Esophagus muscularis mucosa (tissue), 4 donors: ENCODE measurements around the gene STAT5B. TPM values are rescaled to one million over a fixed set of nuclear protein-coding genes. Genes with fewer than 3 reads are reported as not detected.
A peak's percentile ranks its signal among the peaks of the same experiment; 100 is the strongest.

ENCODE experiments used
- DNase-seq: peaks from one replicate; pipeline ENCODE4 v3.0.0-alpha.2; 2017; ENCODE audit errors: extremely low spot score
- H3K27ac ChIP-seq, 4 donors: fragments of 200-600 bp; sonication (generic); replicated peaks in 1 of 4; 1 replicate in 3 of 4; 2 replicates in 1 of 4; pipeline ENCODE4 v1.5.1; 2016 to 2019; ENCODE audit warnings: mild to moderate bottlenecking in 1 of 4
- H3K27me3 ChIP-seq, 4 donors: fragments of 200-600 bp; sonication (generic); one replicate each; pipeline versions ENCODE4 v1.5.1 to v1.6.0; 2016 to 2019
- H3K36me3 ChIP-seq, 4 donors: fragments of 200-600 bp; sonication (generic); one replicate each; pipeline ENCODE4 v1.5.1; 2016 to 2019
- H3K4me1 ChIP-seq, 4 donors: fragments of 200-600 bp; sonication (generic); one replicate each; pipeline ENCODE4 v1.5.1; 2016 to 2019
- H3K4me3 ChIP-seq, 4 donors: fragments of 200-600 bp; sonication (generic); 1 replicate in 2 of 4; 2 replicates in 2 of 4; pipeline ENCODE4 v1.5.1; 2016 to 2019; ENCODE audit warnings: mild to moderate bottlenecking in 4 of 4, moderate library complexity in 1 of 4
- H3K9me3 ChIP-seq, 4 donors: fragments of 200-600 bp; sonication (generic); 1 replicate in 3 of 4; 2 replicates in 1 of 4; pipeline ENCODE4 v1.5.1; 2016 to 2019
- EP300 ChIP-seq: sonication (generic); formaldehyde crosslinking; IDR thresholded peaks from one replicate; pipeline ENCODE4 v1.6.1; 2017; ENCODE audit warnings: antibody characterized with exemption
- POLR2A ChIP-seq: fragments of 450-650 bp; IDR thresholded peaks from one replicate; pipeline ENCODE4 v1.6.1; 2017; ENCODE audit warnings: antibody characterized with exemption, moderate library complexity, mild to moderate bottlenecking, low read depth
- POLR2AphosphoS5 ChIP-seq, 2 donors: sonication (generic); formaldehyde crosslinking; IDR thresholded peaks; one replicate each; pipeline ENCODE4 v1.6.1; 2017; ENCODE audit warnings: antibody characterized with exemption in 2 of 2
- WGBS: methylation state at CpG from one replicate; pipeline ENCODE4 v1.1.5; 2018; 5-methylcytosine and 5-hydroxymethylcytosine counted together
- intact Hi-C: fragments of 100-400 bp; cut with DNase I; formaldehyde crosslinking; loops from one replicate; pipeline ENCODE4 v1.15.1; 2023
- total RNA-seq, 4 donors: library from RNA; depleted of rRNA; stranded (reverse); fragments of >200 nt; gene quantifications; one replicate each; pipeline versions ENCODE4 v1.1.0 to v1.2.1, GENCODE V29; 2016
- TF ChIP-seq, protein P1 (sequence below), 3 experiments: fragments of 200-600 bp in 2 of 3; fragments of 450-650 bp in 1 of 3; sonication (generic) in 2 of 3; IDR thresholded peaks; one replicate each; pipeline ENCODE4 v1.5.1; 2017 to 2019; ENCODE audit warnings: antibody characterized with exemption in 3 of 3, mild to moderate bottlenecking in 2 of 3, moderate library complexity in 1 of 3

Gene STAT5B
- 10 to 100 TPM; 75.0 to 93.4 (median 85.2) TPM for total RNA-seq

- H3K4me1 ChIP-seq = peaks cover 31 to 53% (median 48%) of the 10 kb centered on the region in 4 donors
- DNase-seq = no peak
- no CpG with 5 or more reads among the region's 47 CpGs for WGBS
These were observed at the start of gene STAT5B for GRCh38 chr17:42276359-42276608. Gene STAT5B, minus strand, starts transcription at chr17:42276391. Its CDS starts 44,264 bp downstream, at chr17:42232127.

DNA sequence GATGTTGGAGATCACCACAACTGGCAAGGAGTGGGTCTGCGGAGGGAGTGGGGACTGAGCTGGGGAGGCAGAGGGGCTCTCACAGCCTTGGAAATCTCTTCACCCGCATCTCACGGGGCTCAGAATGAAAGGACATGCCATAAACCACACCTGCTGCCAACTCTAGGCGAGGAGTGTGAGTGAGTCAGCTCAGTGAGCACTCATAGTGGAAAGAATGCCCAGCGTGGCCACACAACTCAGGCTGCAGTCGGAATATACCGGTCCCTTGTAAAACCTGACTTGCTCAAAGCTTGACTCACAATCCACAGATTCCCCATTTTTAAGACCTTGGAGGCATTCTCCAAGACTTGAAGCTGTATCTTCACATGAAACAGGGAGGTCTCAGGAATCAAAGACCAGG lies 48.8 kb upstream of the STAT5B start:
- Histone ChIP-seq H3K27me3 (no peaks in the 10 kb centered on the region), H3K36me3 (peaks cover 9 to 100% (median 85%) of the 10 kb centered on the region in 4 donors), H3K4me3 (no peak overlapping the region), H3K4me1 (peaks cover 22 to 55% (median 41%) of the 10 kb centered on the region in 4 donors), H3K27ac (peak overlapping the region; percentile 59 to 71 (median 64)), H3K9me3 (no peaks in the 10 kb centered on the region)
- intact Hi-C loops = no loop called here
- TF ChIP-seq POLR2A = no peak
- no peak for TF ChIP-seq EP300
- peak; percentile 62 to 67 for TF ChIP-seq POLR2AphosphoS5 (IDR thresholded peaks at IDR 0.05)
- TF ChIP-seq, protein P1, sequence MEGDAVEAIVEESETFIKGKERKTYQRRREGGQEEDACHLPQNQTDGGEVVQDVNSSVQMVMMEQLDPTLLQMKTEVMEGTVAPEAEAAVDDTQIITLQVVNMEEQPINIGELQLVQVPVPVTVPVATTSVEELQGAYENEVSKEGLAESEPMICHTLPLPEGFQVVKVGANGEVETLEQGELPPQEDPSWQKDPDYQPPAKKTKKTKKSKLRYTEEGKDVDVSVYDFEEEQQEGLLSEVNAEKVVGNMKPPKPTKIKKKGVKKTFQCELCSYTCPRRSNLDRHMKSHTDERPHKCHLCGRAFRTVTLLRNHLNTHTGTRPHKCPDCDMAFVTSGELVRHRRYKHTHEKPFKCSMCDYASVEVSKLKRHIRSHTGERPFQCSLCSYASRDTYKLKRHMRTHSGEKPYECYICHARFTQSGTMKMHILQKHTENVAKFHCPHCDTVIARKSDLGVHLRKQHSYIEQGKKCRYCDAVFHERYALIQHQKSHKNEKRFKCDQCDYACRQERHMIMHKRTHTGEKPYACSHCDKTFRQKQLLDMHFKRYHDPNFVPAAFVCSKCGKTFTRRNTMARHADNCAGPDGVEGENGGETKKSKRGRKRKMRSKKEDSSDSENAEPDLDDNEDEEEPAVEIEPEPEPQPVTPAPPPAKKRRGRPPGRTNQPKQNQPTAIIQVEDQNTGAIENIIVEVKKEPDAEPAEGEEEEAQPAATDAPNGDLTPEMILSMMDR (IDR thresholded peaks at IDR 0.05) = peak in 1 of 3 experiments; percentile 17
- WGBS = 54% methylated on average over 7 of the region's 7 CpGs
- no peak for DNase-seq

More at GRCh38 chr17:42276359-42276608, at the start of gene STAT5B:
- Histone ChIP-seq H3K36me3 (no peaks in the 10 kb centered on the region), H3K4me3 (peak within 1 kb of the TSS; percentile 76 to 96 (median 90)), H3K27ac (peak within 1 kb of the TSS; percentile 86 to 94 (median 89)), H3K27me3 (no peaks in the 10 kb centered on the region), H3K9me3 (no peaks in the 10 kb centered on the region)
- intact Hi-C loops = no loop called here
- TF ChIP-seq POLR2A (no peak), EP300 (no peak), POLR2AphosphoS5 (IDR thresholded peaks at IDR 0.05) (no peak)
- TF ChIP-seq, protein P1 (IDR thresholded peaks at IDR 0.05) = peak in 1 of 3 experiments; percentile 5

DNA sequence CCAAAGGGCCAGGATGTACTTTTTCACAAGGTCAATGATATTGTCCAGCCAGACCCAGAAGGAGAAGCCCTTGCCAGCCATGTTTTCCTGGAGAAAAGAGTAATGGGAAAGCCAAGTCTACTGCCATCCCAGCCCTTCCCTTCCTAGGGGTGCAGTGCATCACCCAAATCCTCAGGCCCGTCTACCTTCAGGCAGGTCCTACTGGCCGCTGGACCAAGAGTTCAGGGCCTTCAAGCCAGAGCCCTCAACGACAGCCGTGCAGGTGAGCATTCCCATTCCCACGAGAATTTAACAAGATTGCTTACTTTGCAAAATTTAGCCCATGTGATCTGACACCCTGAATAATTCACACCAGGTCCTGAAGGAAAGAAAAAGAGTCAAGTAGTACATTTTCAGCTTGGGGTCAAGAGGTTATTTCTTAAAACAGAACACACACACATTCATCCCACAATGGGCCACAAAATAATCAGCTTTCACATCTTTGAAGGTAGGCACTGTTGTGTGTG lies 47.1 kb upstream of the STAT5B start:
- intact Hi-C loops = loop anchor here (1.0 to 5.0 kb wide), 2 partner anchors 82 to 194 kb away; no protein-coding TSS in a partner anchor
- 87% methylated on average over 5 of the region's 5 CpGs for WGBS
- TF ChIP-seq, protein P1 (IDR thresholded peaks at IDR 0.05) = no peak
- TF ChIP-seq POLR2AphosphoS5 (IDR thresholded peaks at IDR 0.05) (no peak), POLR2A (no peak)
- H3K36me3 ChIP-seq = peaks cover 9 to 100% (median 93%) of the 10 kb centered on the region in 4 donors
- DNase-seq = no peak
- no peaks in the 10 kb centered on the region for H3K27me3 ChIP-seq
- H3K4me1 ChIP-seq = peaks cover 17 to 46% (median 27%) of the 10 kb centered on the region in 4 donors
- H3K27ac ChIP-seq = peak overlapping the region; percentile 29 to 71 (median 55)
- no peak overlapping the region for H3K4me3 ChIP-seq
- H3K9me3 ChIP-seq = no peaks in the 10 kb centered on the region

GRCh38 chr17:42322382-42323267 lies 46.4 kb upstream of the STAT5B start:
- Histone ChIP-seq H3K9me3 (no peaks in the 10 kb centered on the region), H3K36me3 (peaks cover 9 to 100% (median 97%) of the 10 kb centered on the region in 4 donors), H3K4me3 (no peak overlapping the region), H3K27me3 (no peaks in the 10 kb centered on the region), H3K27ac (peak overlapping the region; percentile 29 to 62 (median 55)), H3K4me1 (peaks cover 19 to 44% (median 26%) of the 10 kb centered on the region in 4 donors)
- intact Hi-C loops = loop anchor here (1.0 to 5.0 kb wide), 2 partner anchors 83 to 195 kb away; no protein-coding TSS in a partner anchor
- TF ChIP-seq, protein P1 (IDR thresholded peaks at IDR 0.05) = peak; percentile 98 to 100 (median 99)
- TF ChIP-seq EP300 (no peak), POLR2AphosphoS5 (IDR thresholded peaks at IDR 0.05) (peak; percentile 78), POLR2A (no peak)
- DNase-seq = peak; percentile 99
- 40% methylated on average over 10 of the region's 10 CpGs for WGBS
